HEK293 (cell line): ENCODE measurements around the gene PEX6.
"Not testable (repeated sequence)": the region's sequence is repeated elsewhere in the genome, so short reads cannot be mapped to it uniquely, and the experiment has no call there.

Source experiments
- CTCF ChIA-PET: fragments of 350-600 bp; formaldehyde crosslinking; extraction: SDS; loops from one replicate; lab custom pipeline; 2021; ENCODE audit warnings: antibody characterized with exemption; lab: Yijun Ruan, JAX
- POLR2A ChIA-PET: fragments of 300-600 bp; formaldehyde crosslinking; extraction: SDS; loops from one replicate; lab custom pipeline; 2020; ENCODE audit warnings: antibody characterized with exemption, inconsistent platforms; lab: Yijun Ruan, JAX
- H3K27ac ChIP-seq: fragments of 200-500 bp; sonication (Bioruptor generic); 2 replicates; pipeline ENCODE4 v1.5.1; 2014; ENCODE audit warnings: low read depth, low read length, control low read depth, inconsistent platforms; ENCODE audit errors: extremely low read depth
- H3K36me3 ChIP-seq, 2 experiments: fragments of 200-500 bp in 1 of 2; sonication (Bioruptor generic) in 1 of 2; 1 replicate in 1 of 2; 2 replicates in 1 of 2; pipeline ENCODE4 v1.5.1; 2014 to 2017; ENCODE audit warnings: inconsistent platforms in 2 of 2, low read length in 2 of 2; ENCODE audit not compliant: control insufficient read depth in 2 of 2, insufficient read depth in 1 of 2
- H3K4me1 ChIP-seq: fragments of 200-500 bp; sonication (Bioruptor generic); 2 replicates; pipeline ENCODE4 v1.5.1; 2014; ENCODE audit warnings: mild to moderate bottlenecking, low read length, inconsistent platforms; ENCODE audit not compliant: control insufficient read depth, insufficient read depth
- H3K4me3 ChIP-seq: 2 replicates; pipeline ENCODE4 v1.5.1; 2011; ENCODE audit warnings: low read depth, mild to moderate bottlenecking, control low read depth, low read length, moderate library complexity
- H3K9me3 ChIP-seq: fragments of 200-500 bp; sonication (Bioruptor generic); 2 replicates; pipeline ENCODE4 v1.5.1; 2014; ENCODE audit warnings: low read depth, low read length, inconsistent platforms; ENCODE audit not compliant: control insufficient read depth, insufficient read depth
- BCL11A ChIP-seq: fragments of 450-650 bp; formaldehyde crosslinking; IDR thresholded peaks from 2 replicates; pipeline ENCODE4 v1.5.1; 2016; ENCODE audit warnings: low read depth, missing biosample characterization, missing genetic modification characterization
- GLI2 ChIP-seq: fragments of 450-650 bp; formaldehyde crosslinking; IDR thresholded peaks from 2 replicates; pipeline ENCODE4; 2017; ENCODE audit warnings: missing biosample characterization, missing genetic modification characterization, low read depth, borderline replicate concordance
- HOXA7 ChIP-seq: sonication (generic); formaldehyde crosslinking; IDR thresholded peaks from 2 replicates; pipeline ENCODE4 v1.8.1; 2022; ENCODE audit warnings: missing genetic modification reagents, borderline replicate concordance
- KLF1 ChIP-seq: fragments of 450-650 bp; formaldehyde crosslinking; IDR thresholded peaks from 2 replicates; pipeline ENCODE4 v1.5.1; 2016; ENCODE audit warnings: missing biosample characterization, missing genetic modification characterization
- KLF9 ChIP-seq: fragments of 450-650 bp; formaldehyde crosslinking; IDR thresholded peaks from 2 replicates; pipeline ENCODE4 v1.5.1; 2016; ENCODE audit warnings: missing biosample characterization, missing genetic modification characterization, low read depth
- PRDM6 ChIP-seq: fragments of 450-650 bp; formaldehyde crosslinking; IDR thresholded peaks from 2 replicates; pipeline ENCODE4 v1.5.1; 2017; ENCODE audit warnings: missing biosample characterization, missing genetic modification characterization
- SP7 ChIP-seq: fragments of 450-650 bp; formaldehyde crosslinking; IDR thresholded peaks from 2 replicates; pipeline ENCODE4 v1.5.1; 2016; ENCODE audit warnings: missing biosample characterization, missing genetic modification characterization
- TRIM28 ChIP-seq: IDR thresholded peaks from 2 replicates; pipeline ENCODE4 v1.6.1; 2011; ENCODE audit warnings: low read length, control low read depth, borderline replicate concordance
- ZBTB6 ChIP-seq: fragments of 450-650 bp; formaldehyde crosslinking; IDR thresholded peaks from 2 replicates; pipeline ENCODE4 v1.5.1; 2017; ENCODE audit warnings: missing biosample characterization, missing genetic modification characterization
- ZEB2 ChIP-seq: fragments of 450-650 bp; formaldehyde crosslinking; IDR thresholded peaks from 2 replicates; pipeline ENCODE4 v1.5.1; 2016; ENCODE audit warnings: missing biosample characterization, missing genetic modification characterization
- ZFP3 ChIP-seq: fragments of 450-650 bp; formaldehyde crosslinking; IDR thresholded peaks from 2 replicates; pipeline ENCODE4 v1.5.1; 2016; ENCODE audit warnings: low read depth, missing biosample characterization, missing genetic modification characterization
- ZIC2 ChIP-seq: fragments of 450-650 bp; formaldehyde crosslinking; IDR thresholded peaks from 2 replicates; pipeline ENCODE4 v1.5.1; 2016; ENCODE audit warnings: missing biosample characterization, missing genetic modification characterization
- ZNF10 ChIP-seq: fragments of 450-650 bp; formaldehyde crosslinking; IDR thresholded peaks from 2 replicates; pipeline ENCODE4 v1.5.1; 2017; ENCODE audit warnings: missing biosample characterization, missing genetic modification characterization
- ZNF140 ChIP-seq: fragments of 450-650 bp; formaldehyde crosslinking; IDR thresholded peaks from 2 replicates; pipeline ENCODE4 v1.5.1; 2016; ENCODE audit warnings: missing biosample characterization, missing genetic modification characterization
- ZNF211 ChIP-seq: fragments of 450-650 bp; formaldehyde crosslinking; IDR thresholded peaks from 2 replicates; pipeline ENCODE4 v1.5.1; 2016; ENCODE audit warnings: low read depth, missing biosample characterization, missing genetic modification characterization
- ZNF24 ChIP-seq: fragments of 450-650 bp; formaldehyde crosslinking; IDR thresholded peaks from 2 replicates; pipeline ENCODE4 v1.5.1; 2016; ENCODE audit warnings: missing biosample characterization, missing genetic modification characterization
- ZNF350 ChIP-seq: fragments of 450-650 bp; formaldehyde crosslinking; IDR thresholded peaks from 2 replicates; pipeline ENCODE4 v1.5.0; 2017; ENCODE audit warnings: missing biosample characterization, mild to moderate bottlenecking, missing genetic modification characterization
- ZNF362 ChIP-seq: fragments of 450-650 bp; formaldehyde crosslinking; IDR thresholded peaks from 2 replicates; pipeline ENCODE4 v1.5.1; 2016; ENCODE audit warnings: missing biosample characterization, missing genetic modification characterization
- ZNF37A ChIP-seq: fragments of 450-650 bp; IDR thresholded peaks from 2 replicates; pipeline ENCODE4 v1.5.1; 2018; ENCODE audit warnings: missing biosample characterization, missing genetic modification characterization
- ZNF488 ChIP-seq: fragments of 450-650 bp; formaldehyde crosslinking; IDR thresholded peaks from 2 replicates; pipeline ENCODE4 v1.5.1; 2016; ENCODE audit warnings: missing biosample characterization, missing genetic modification characterization
- ZNF529 ChIP-seq: fragments of 450-650 bp; formaldehyde crosslinking; IDR thresholded peaks from 2 replicates; pipeline ENCODE4 v1.5.1; 2017; ENCODE audit warnings: missing genetic modification characterization, missing biosample characterization; ENCODE audit not compliant: insufficient replicate concordance
- ZNF549 ChIP-seq: fragments of 450-650 bp; IDR thresholded peaks from 2 replicates; pipeline ENCODE4 v1.5.1; 2018; ENCODE audit warnings: missing biosample characterization, missing genetic modification characterization, mild to moderate bottlenecking, inconsistent platforms, moderate library complexity
- ZNF654 ChIP-seq: fragments of 450-650 bp; formaldehyde crosslinking; IDR thresholded peaks from 2 replicates; pipeline ENCODE4 v1.5.1; 2016; ENCODE audit warnings: low read depth, missing biosample characterization, missing genetic modification characterization
- ZNF776 ChIP-seq: fragments of 450-650 bp; formaldehyde crosslinking; IDR thresholded peaks from 2 replicates; pipeline ENCODE4 v1.5.0; 2017; ENCODE audit warnings: missing biosample characterization, missing genetic modification characterization, borderline replicate concordance
- ZNF792 ChIP-seq: fragments of 450-650 bp; formaldehyde crosslinking; IDR thresholded peaks from 2 replicates; pipeline ENCODE4 v1.5.1; 2016; ENCODE audit warnings: missing biosample characterization, missing genetic modification characterization
- ZXDB ChIP-seq: fragments of 450-650 bp; formaldehyde crosslinking; IDR thresholded peaks from 2 replicates; pipeline ENCODE4 v1.5.1; 2016; ENCODE audit warnings: missing biosample characterization, missing genetic modification characterization

PEX6 gene

GRCh38 chr6:42958125-42958524 lies 20.9 kb downstream of the PEX6 start:
- TF ChIP-seq ZNF10 (tag by site-specific recombination) (no peak), ZNF24 (tag by site-specific recombination) (no peak), ZNF654 (tag by site-specific recombination) (peak; percentile 28; the same call in 1 of the 2 replicates)
- peaks cover 0 to 6% of the 10 kb centered on the region in 2 experiments; a peak in 2 of 3 replicates for H3K36me3 ChIP-seq
- H3K9me3 ChIP-seq = no peaks in the 10 kb centered on the region
- CTCF ChIA-PET = interaction anchor here (0.6 kb wide), 2 partner anchors 18 to 112 kb away, joined by 3 read pairs; no protein-coding TSS in a partner anchor
- POLR2A ChIA-PET = interaction anchor here (0.6 to 1.4 kb wide), 3 partner anchors 21 to 102 kb away, joined by 3 to 4 read pairs (median 4); partner anchors contain the start of genes PEX6 and PPP2R5D
- no peak overlapping the region for H3K27ac ChIP-seq
- H3K4me3 ChIP-seq = no peak overlapping the region
- 0 out of 2 replicates have a peak, but pooled peaks cover 4% of the 10 kb centered on the region for H3K4me1 ChIP-seq

- H3K4me1 ChIP-seq, H3K4me3 ChIP-seq, CTCF ChIA-PET, H3K36me3 ChIP-seq, H3K27ac ChIP-seq, POLR2A ChIA-PET, H3K9me3 ChIP-seq: not testable (repeated sequence)
These were observed 24.6 kb downstream of the PEX6 start for GRCh38 chr6:42954405-42954804.

- no peaks in the 10 kb centered on the region for H3K4me1 ChIP-seq
- CTCF ChIA-PET = interaction anchor here (0.6 to 0.9 kb wide), 5 partner anchors 38 to 133 kb away, joined by 3 read pairs; no protein-coding TSS in a partner anchor
- no peaks in the 10 kb centered on the region; a peak in 1 of 3 replicates for H3K36me3 ChIP-seq
- POLR2A ChIA-PET = no interaction called here
- H3K9me3 ChIP-seq = no peaks in the 10 kb centered on the region
- H3K27ac ChIP-seq = no peak overlapping the region
- H3K4me3 ChIP-seq = no peak overlapping the region
- no peak for TF ChIP-seq ZFP3 (tag by site-specific recombination)
- no peak for TF ChIP-seq ZNF549
- no peak for TF ChIP-seq ZXDB (tag by site-specific recombination)
- no peak for TF ChIP-seq ZEB2 (tag by site-specific recombination)
- TF ChIP-seq ZIC2 = no peak
- no peak for TF ChIP-seq ZNF776 (tag by site-specific recombination)
- no peak for TF ChIP-seq ZNF362 (tag by site-specific recombination)
- no peak for TF ChIP-seq SP7 (tag by site-specific recombination)
- no peak for TF ChIP-seq TRIM28
- TF ChIP-seq ZNF37A (tag by site-specific recombination) = no peak
- no peak for TF ChIP-seq GLI2 (tag by site-specific recombination)
- TF ChIP-seq HOXA7 (CRISPR knock-in tag) = no peak
- no peak for TF ChIP-seq ZNF529
- no peak for TF ChIP-seq ZBTB6 (tag by site-specific recombination)
These were observed 26.6 kb downstream of the PEX6 start for GRCh38 chr6:42952389-42952788.

GRCh38 chr6:42947950-42948349 lies 31.0 kb downstream of the PEX6 start:
- H3K36me3 ChIP-seq = peaks cover 4 to 10% of the 10 kb centered on the region in 2 experiments
- no peaks in the 10 kb centered on the region for H3K9me3 ChIP-seq
- H3K4me1 ChIP-seq = no peaks in the 10 kb centered on the region
- ChIA-PET CTCF (interaction anchor here (0.6 to 0.7 kb wide), 2 partner anchors 44 to 196 kb away, joined by 3 to 6 read pairs; no protein-coding TSS in a partner anchor), POLR2A (interaction anchor here (2.9 kb wide), 1 partner anchor 36 kb away, joined by 11 read pairs; the partner anchor contains the start of gene PPP2R5D)
- no peak overlapping the region for H3K4me3 ChIP-seq
- no peak overlapping the region for H3K27ac ChIP-seq
- TF ChIP-seq PRDM6 (tag by site-specific recombination) (no peak), ZNF792 (tag by site-specific recombination) (no peak), ZNF350 (no peak), BCL11A (tag by site-specific recombination) (no peak), ZNF488 (tag by site-specific recombination) (no peak), KLF1 (no peak), ZNF211 (tag by site-specific recombination) (no peak), ZNF140 (tag by site-specific recombination) (no peak), KLF9 (tag by site-specific recombination) (no peak)
